Mucosa of descending colon (tissue), 3 donors: ENCODE results near the gene CMSS1. TPM values are rescaled to one million over a fixed set of nuclear protein-coding genes. Genes with fewer than 3 reads are reported as not detected.
A peak's percentile ranks its signal among the peaks of the same experiment; 100 is the strongest.

Experiments
- ATAC-seq: fragments of 200-7000 bp; cut with Tn5 transposase; one replicate; pipeline ENCODE4 v1.9.1; 2020; ENCODE audit warnings: mild to moderate bottlenecking, moderate library complexity
- DNase-seq, 3 donors: peaks; one replicate each; pipeline ENCODE4 v3.0.0-alpha.2; 2020
- H3K36me3 ChIP-seq: fragments of 200-600 bp; one replicate; pipeline ENCODE4 v1.8.0; 2021; ENCODE audit warnings: low read depth, mild to moderate bottlenecking
- H3K4me1 ChIP-seq: fragments of 200-600 bp; one replicate; pipeline ENCODE4 v1.8.0; 2021; ENCODE audit warnings: low read depth, mild to moderate bottlenecking
- H3K4me3 ChIP-seq: fragments of 200-600 bp; one replicate; pipeline ENCODE4 v1.8.0; 2021; ENCODE audit warnings: mild to moderate bottlenecking
- H3K9me3 ChIP-seq: fragments of 200-600 bp; one replicate; pipeline ENCODE4 v1.8.0; 2021; ENCODE audit warnings: mild to moderate bottlenecking
- intact Hi-C, 2 donors: fragments of 100-400 bp; cut with DNase I in 1 of 2; cut with micrococcal nuclease in 1 of 2; formaldehyde crosslinking; loops; one replicate each; pipeline versions ENCODE4 v1.11.0 to v1.11.1; 2022; cut with DNase I, micrococcal nuclease
- total RNA-seq, 3 donors: library from RNA; stranded (reverse); fragmentation: NEBNext Ultra II Directional in 2 of 3; extraction: Animal tissue kit (Norgen Biotek cat#: 25700) in 2 of 3; gene quantifications; one replicate each; pipeline versions ENCODE4 v1.2.1 to v1.2.4, GENCODE V29; 2021 to 2023
- TF ChIP-seq, protein P1 (sequence below): fragments of 200-600 bp; IDR thresholded peaks from one replicate; pipeline ENCODE4 v1.8.0; 2022; ENCODE audit warnings: antibody characterized with exemption, mild to moderate bottlenecking
- donor health status: DM: no; HTN: no; CAD: no; lungs with moderate emphysema.
- donor health status: DM: no; HTN: no; CAD: no.
- donor health status: DM: no; HTN: yes; CAD: no.

Gene CMSS1
- total RNA-seq, 3 donors from 2014 or later, result 9.6 to 24.2 (median 13.8) TPM

DNA sequence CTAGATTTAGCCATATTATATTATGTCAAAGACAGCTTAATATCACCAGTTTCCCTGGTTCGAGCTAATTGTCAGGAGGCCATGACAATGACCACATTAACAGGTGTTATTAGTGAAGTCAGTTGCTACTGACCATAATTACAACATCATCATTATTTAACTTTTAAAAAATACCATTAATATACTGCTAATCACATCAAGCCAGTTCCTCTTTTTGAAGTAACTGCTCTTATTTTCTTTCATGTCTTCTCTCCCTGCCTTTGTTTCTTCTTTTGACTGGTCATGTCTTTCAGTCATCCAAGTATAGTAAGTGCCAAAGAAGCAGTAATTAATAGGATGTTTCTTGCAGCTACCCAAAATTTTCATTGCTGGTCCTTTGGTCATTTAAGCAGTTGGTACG, 61.6 kb downstream of the CMSS1 start:
- intact Hi-C loops, result loop anchor here in 1 of 2 donors (10.0 kb wide), 1 partner anchor 46 kb away; no protein-coding TSS in a partner anchor
- ATAC-seq (no peak), DNase-seq (no peak)
- TF ChIP-seq, protein P1, sequence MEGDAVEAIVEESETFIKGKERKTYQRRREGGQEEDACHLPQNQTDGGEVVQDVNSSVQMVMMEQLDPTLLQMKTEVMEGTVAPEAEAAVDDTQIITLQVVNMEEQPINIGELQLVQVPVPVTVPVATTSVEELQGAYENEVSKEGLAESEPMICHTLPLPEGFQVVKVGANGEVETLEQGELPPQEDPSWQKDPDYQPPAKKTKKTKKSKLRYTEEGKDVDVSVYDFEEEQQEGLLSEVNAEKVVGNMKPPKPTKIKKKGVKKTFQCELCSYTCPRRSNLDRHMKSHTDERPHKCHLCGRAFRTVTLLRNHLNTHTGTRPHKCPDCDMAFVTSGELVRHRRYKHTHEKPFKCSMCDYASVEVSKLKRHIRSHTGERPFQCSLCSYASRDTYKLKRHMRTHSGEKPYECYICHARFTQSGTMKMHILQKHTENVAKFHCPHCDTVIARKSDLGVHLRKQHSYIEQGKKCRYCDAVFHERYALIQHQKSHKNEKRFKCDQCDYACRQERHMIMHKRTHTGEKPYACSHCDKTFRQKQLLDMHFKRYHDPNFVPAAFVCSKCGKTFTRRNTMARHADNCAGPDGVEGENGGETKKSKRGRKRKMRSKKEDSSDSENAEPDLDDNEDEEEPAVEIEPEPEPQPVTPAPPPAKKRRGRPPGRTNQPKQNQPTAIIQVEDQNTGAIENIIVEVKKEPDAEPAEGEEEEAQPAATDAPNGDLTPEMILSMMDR, result no peak
- Histone ChIP-seq H3K9me3 (no peaks in the 10 kb centered on the region), H3K36me3 (no peaks in the 10 kb centered on the region), H3K4me3 (no peak overlapping the region), H3K4me1 (peaks cover 3% of the 10 kb centered on the region)

DNA sequence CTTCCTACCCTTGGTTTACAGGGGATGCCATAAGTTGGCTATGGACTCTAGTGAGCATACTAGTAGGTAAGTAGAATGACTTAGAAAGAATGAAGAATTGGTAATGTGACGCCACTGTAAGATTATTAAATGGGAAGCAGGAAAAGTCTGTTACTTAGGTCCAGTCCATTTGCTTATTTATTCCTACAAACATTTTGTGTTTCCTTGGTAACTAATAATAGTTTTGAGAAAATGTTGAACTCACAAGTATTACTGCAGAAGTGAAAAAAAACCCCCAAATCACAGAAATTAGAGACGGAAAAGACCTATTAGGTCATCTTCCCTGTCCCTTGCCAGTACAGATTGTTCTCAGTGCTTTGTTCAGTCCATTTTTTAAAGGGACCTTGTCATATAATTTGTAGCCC, 63.5 kb downstream of the CMSS1 start:
- DNase-seq (no peak), ATAC-seq (peak; percentile 42)
- no peak overlapping the region for H3K4me3 ChIP-seq
- H3K9me3 ChIP-seq, result no peaks in the 10 kb centered on the region
- no peaks in the 10 kb centered on the region for H3K36me3 ChIP-seq
- intact Hi-C loops, result no loop called here
- TF ChIP-seq, protein P1, result no peak
- H3K4me1 ChIP-seq, result no peaks in the 10 kb centered on the region

DNA sequence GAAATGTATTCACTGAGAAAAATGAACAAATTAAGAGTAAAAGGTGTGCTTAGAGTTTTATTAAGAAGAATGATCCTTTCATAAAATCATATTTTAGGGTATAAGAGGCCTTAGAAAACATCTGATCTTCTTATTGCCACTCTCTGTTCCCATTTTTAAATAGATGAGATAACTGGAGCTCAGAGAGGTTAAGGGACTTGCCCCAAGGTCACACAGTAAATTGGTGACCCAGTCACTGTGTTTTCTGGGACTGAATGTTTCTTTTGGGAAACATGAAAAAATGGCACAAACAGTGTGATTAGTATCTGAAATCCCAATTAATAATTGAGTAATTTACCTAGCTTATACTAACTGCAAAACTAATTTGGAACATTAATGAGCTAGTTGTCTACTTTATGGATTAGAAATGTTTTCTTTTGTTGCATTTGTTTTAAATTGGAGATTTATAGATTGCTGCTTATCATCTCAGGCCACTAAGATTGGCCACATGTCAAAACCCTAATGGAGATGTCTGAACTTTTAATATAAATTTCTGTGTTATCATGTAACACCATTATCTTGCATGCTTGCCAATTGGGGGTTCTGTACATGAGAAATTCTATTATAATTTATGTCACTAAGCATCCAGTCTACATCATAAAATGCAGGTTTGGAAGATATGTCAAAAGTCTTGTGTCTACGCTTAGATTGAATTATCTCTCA, 64.9 kb downstream of the CMSS1 start:
- no peak for DNase-seq
- ATAC-seq, result no peak
- intact Hi-C loops, result no loop called here
- Histone ChIP-seq H3K4me1 (no peaks in the 10 kb centered on the region), H3K4me3 (no peak overlapping the region), H3K9me3 (no peaks in the 10 kb centered on the region), H3K36me3 (no peaks in the 10 kb centered on the region)
- TF ChIP-seq, protein P1, result no peak

DNA sequence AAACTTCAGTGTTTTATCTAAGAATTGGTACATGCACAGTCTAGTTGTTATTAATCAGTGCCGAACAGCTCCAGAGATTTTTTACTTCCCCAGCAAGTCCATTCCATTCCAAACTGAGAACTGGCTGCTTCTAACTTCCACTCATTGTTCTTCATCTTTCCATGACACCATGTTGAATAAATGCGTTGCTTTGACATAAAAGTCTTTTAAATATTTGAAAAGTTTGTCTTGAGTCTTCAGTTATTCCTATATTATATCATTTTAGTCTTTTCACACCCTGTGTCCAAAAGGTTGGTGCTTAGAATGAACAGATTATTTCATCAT, 65.4 kb downstream of the CMSS1 start:
- ATAC-seq (no peak), DNase-seq (no peak)
- Histone ChIP-seq H3K4me3 (no peak overlapping the region), H3K36me3 (no peaks in the 10 kb centered on the region), H3K4me1 (no peaks in the 10 kb centered on the region), H3K9me3 (no peaks in the 10 kb centered on the region)
- TF ChIP-seq, protein P1, result no peak
- intact Hi-C loops, result no loop called here

DNA sequence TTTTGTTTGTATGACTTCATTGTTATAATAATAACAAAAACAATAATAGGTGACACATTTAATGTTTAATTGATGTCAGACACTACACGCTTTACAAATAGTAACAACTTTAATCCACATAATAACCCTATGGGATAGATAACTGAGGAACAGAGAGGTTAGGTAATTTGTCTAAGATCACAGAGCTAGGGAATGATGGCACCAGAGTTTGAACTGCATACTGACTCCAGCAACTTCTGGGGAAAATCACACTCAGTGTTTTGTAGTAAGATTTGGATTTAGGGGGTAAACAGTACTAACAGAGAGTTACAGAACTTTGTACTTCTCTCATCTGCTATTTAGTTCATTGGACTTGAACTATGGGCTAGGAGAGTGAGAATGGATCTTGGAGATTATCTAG, 66.0 kb downstream of the CMSS1 start:
- ATAC-seq (no peak), DNase-seq (no peak)
- Histone ChIP-seq H3K4me3 (no peak overlapping the region), H3K36me3 (no peaks in the 10 kb centered on the region), H3K4me1 (no peaks in the 10 kb centered on the region), H3K9me3 (no peaks in the 10 kb centered on the region)
- TF ChIP-seq, protein P1, result no peak
- intact Hi-C loops, result no loop called here

DNA sequence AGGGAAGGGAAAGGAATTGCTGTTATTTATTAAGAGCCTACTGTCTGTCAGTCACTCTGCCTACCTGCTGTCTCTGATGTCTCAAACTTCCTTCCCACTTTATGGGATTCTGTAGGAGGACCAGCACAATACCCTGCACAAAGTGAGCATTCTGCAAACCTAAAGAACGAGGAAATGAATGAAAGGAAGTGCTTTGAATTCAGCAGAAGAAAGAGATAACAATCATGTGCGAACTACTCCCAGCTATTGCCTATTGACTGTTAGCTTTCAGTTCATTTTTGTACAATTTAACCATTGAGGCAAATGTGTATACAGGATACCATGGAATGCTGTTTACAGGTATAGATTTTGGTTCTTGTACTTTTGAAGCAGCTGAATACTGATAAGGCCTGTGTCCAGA, 66.8 kb downstream of the CMSS1 start:
- peak; percentile 77 for ATAC-seq
- intact Hi-C loops, result no loop called here
- no peak overlapping the region for H3K4me3 ChIP-seq
- TF ChIP-seq, protein P1, result no peak
- H3K9me3 ChIP-seq, result no peaks in the 10 kb centered on the region
- no peaks in the 10 kb centered on the region for H3K36me3 ChIP-seq
- no peak for DNase-seq
- H3K4me1 ChIP-seq, result no peaks in the 10 kb centered on the region
